ENCODE results near the gene NFRKB. TPM values are rescaled to one million over a fixed set of nuclear protein-coding genes. Genes with fewer than 3 reads are reported as not detected.
A peak's percentile ranks its signal among the peaks of the same experiment; 100 is the strongest.

NFRKB gene
- total RNA-seq, 1 donor from 2014 or later: 49.0 TPM

DNA sequence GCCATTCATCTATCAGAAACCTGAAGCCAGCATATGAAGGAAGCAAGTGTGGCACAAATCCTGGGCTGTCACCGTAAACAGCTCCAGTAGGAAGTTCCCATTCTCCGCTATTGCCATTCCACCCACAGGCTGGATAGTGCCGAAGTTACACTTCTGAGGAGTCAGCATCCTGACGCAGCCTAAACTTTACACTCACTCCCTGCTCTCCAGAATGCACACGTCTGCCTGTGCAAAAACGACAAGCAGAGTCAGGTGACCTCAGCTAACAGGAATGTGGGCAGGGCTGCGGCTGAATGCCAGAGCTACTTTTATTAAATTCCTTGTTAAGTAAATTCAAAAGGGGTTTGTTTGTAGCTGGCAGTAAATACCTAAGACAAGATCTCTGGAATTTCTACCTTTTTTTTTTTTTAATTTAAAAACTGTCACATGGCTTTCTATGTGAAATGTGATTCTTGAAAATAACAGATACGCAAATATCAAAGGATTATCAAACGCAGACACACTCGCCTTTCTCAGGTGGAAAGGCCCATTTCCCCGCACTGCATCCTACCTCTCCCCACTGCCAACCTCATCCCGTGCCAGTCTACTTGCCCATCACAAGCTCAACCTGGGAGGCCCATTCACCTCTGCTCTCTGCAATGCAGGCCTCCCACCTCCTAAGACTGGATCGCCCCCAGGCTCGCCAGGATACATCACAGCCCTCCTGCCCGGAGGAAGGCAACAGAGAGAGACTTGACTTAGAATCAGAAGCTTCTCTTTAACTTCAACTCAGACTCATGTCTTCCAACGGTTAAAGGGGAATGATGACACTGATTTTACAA, 33.5 kb downstream of the NFRKB start:
- peak overlapping the region; percentile 79 for H3K4me3 Mint-ChIP-seq
- no peak for DNase-seq (ENCODE audit: extremely low spot score, unreplicated experiment)
- H3K27ac Mint-ChIP-seq: peak overlapping the region; percentile 99
- H3K4me1 Mint-ChIP-seq (ENCODE audit: unreplicated experiment): peaks cover 10% of the 10 kb centered on the region
- H3K27me3 Mint-ChIP-seq: no peaks in the 10 kb centered on the region
- peaks cover 43% of the 10 kb centered on the region for H3K36me3 Mint-ChIP-seq
- TF ChIP-seq, protein P1, sequence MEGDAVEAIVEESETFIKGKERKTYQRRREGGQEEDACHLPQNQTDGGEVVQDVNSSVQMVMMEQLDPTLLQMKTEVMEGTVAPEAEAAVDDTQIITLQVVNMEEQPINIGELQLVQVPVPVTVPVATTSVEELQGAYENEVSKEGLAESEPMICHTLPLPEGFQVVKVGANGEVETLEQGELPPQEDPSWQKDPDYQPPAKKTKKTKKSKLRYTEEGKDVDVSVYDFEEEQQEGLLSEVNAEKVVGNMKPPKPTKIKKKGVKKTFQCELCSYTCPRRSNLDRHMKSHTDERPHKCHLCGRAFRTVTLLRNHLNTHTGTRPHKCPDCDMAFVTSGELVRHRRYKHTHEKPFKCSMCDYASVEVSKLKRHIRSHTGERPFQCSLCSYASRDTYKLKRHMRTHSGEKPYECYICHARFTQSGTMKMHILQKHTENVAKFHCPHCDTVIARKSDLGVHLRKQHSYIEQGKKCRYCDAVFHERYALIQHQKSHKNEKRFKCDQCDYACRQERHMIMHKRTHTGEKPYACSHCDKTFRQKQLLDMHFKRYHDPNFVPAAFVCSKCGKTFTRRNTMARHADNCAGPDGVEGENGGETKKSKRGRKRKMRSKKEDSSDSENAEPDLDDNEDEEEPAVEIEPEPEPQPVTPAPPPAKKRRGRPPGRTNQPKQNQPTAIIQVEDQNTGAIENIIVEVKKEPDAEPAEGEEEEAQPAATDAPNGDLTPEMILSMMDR (conservative IDR thresholded peaks at IDR 0.05): no peak
- no peaks in the 10 kb centered on the region for H3K9me3 Mint-ChIP-seq

DNA sequence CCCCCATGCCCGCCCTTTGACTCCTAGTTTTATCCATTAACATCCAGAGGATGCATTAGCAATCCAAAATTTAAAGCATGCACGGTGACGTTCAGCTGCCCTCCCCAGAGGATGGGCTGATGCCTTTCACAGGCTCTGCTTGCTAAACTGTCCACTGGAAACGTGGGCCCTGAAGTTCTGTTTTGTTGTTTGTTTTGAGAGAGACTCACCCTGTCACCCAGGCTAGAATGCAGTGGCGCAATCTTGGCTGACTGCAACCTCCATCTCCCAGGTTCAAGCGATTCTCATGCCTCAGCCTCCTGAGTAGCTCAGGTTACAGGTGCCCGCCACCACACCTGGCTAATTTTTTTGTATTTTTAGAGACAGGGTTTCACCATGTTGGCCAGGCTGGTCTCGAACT, 39.3 kb downstream of the NFRKB start:
- DNase-seq (ENCODE audit: extremely low spot score, unreplicated experiment): no peak
- peak overlapping the region; percentile 97 for H3K27ac Mint-ChIP-seq
- H3K4me1 Mint-ChIP-seq (ENCODE audit: unreplicated experiment): peaks cover 18% of the 10 kb centered on the region
- H3K36me3 Mint-ChIP-seq: peaks cover 12% of the 10 kb centered on the region
- TF ChIP-seq, protein P1 (conservative IDR thresholded peaks at IDR 0.05): no peak
- no peaks in the 10 kb centered on the region for H3K27me3 Mint-ChIP-seq
- no peak overlapping the region for H3K4me3 Mint-ChIP-seq
- peaks cover 8% of the 10 kb centered on the region for H3K9me3 Mint-ChIP-seq

DNA sequence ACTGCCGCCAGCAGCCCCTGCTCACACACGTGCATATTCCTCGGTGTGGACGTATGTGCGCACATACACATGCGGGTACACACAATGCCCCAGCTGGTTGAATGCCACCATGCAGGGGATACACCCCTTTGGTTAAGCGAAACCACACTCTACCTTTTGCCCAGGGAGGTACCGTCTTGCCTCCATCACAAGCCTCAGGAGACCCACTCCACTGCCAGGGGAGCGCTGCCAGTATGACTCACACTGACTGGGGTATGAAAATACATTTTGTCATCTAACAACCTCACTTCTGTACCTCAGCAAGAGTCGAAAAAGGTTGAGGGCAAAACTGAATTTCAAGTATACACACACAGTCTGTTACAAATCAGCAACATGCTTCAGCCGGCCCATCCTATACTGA, 40.3 kb downstream of the NFRKB start:
- peak overlapping the region; percentile 97 for H3K27ac Mint-ChIP-seq
- H3K4me1 Mint-ChIP-seq (ENCODE audit: unreplicated experiment): peaks cover 24% of the 10 kb centered on the region
- no peak for DNase-seq (ENCODE audit: extremely low spot score, unreplicated experiment)
- TF ChIP-seq, protein P1 (conservative IDR thresholded peaks at IDR 0.05): no peak
- peaks cover 12% of the 10 kb centered on the region for H3K36me3 Mint-ChIP-seq
- no peaks in the 10 kb centered on the region for H3K27me3 Mint-ChIP-seq
- no peak overlapping the region for H3K4me3 Mint-ChIP-seq
- peaks cover 12% of the 10 kb centered on the region for H3K9me3 Mint-ChIP-seq

DNA sequence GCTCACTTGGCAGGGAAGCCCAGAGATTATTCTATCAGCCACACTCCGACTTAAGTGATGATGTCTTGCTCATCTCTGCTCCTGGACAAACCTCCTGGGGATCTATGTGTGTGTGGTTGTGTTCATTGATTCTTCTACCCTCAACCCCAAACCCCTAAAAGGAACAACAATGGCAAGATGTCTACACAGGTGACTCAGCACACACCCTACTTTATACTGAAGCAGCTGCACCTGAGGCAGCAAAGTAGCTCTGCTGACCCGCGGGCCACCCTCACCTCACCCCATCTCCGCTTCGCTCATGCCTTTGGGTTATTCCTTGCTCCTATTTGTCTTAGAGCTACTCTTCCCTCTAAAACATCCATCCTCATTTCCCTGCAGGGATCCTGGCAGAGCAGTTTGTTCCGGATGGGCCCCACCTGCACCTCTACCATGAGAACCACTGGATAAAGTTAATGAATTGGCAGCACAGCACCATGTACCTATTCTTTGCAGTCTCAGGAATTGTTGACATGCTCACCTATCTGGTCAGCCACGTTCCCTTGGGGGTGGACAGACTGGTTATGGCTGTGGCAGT, 41.1 kb downstream of the NFRKB start:
- H3K9me3 Mint-ChIP-seq: peaks cover 12% of the 10 kb centered on the region
- no peak for DNase-seq (ENCODE audit: extremely low spot score, unreplicated experiment)
- peaks cover 27% of the 10 kb centered on the region for H3K4me1 Mint-ChIP-seq (ENCODE audit: unreplicated experiment)
- TF ChIP-seq, protein P1 (conservative IDR thresholded peaks at IDR 0.05): no peak
- peaks cover 6% of the 10 kb centered on the region for H3K36me3 Mint-ChIP-seq
- peak overlapping the region; percentile 97 for H3K27ac Mint-ChIP-seq
- peak overlapping the region; percentile 65 for H3K4me3 Mint-ChIP-seq
- H3K27me3 Mint-ChIP-seq: no peaks in the 10 kb centered on the region

DNA sequence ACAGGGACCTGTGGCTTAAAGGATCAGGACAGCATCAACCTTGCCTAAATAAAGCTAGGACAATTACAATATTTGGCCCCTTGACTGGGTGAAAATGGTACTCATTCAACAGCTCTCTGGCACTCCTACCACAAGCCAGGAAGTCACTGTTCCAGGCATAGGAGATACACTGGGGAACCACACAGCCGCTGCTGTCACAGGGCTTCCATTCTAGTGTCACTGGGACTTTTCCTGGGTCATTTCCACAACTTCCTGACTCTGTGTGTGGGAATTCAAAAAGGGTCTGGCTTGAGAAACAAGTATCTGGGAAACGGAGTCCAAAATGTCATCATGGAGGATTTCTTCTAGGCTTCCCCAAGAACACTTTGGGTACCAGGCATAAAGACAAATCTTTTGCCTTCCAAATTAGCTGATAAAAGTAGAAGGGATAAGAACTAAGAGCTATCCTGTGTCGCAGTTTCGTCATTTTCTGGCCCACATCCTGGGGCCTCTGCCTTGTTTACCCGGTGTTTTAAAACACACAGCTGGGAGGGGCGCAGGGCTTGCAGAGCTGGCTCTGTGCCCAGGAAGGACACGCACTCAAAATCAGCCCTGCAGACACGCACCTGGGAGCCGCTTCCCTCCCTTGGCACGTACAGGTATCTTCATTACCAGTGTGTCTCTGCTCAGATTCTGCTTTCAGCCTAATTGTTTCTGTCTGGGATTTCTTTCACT, 41.7 kb downstream of the NFRKB start:
- Mint-ChIP-seq H3K27me3 (no peaks in the 10 kb centered on the region), H3K27ac (peak overlapping the region; percentile 97), H3K4me3 (peak overlapping the region; percentile 65), H3K4me1 (ENCODE audit: unreplicated experiment) (peaks cover 27% of the 10 kb centered on the region), H3K9me3 (peaks cover 12% of the 10 kb centered on the region), H3K36me3 (peaks cover 3% of the 10 kb centered on the region)
- no peak for DNase-seq (ENCODE audit: extremely low spot score, unreplicated experiment)
- TF ChIP-seq, protein P1 (conservative IDR thresholded peaks at IDR 0.05): no peak
